GM23338 (cell line): ENCODE measurements around the gene CPLX1. TPM values are rescaled to one million over a fixed set of nuclear protein-coding genes. Genes with fewer than 3 reads are reported as not detected.

Experiments
- ATAC-seq: fragments of 200-7000 bp; cut with Tn5 transposase; 3 replicates; pipeline ENCODE4 v1.9.1; 2020
- DNase-seq: peaks from one replicate; pipeline ENCODE4 v3.0.0-alpha.2; 2015; ENCODE audit warnings: low spot score
- H2AFZ ChIP-seq: fragments of 200-600 bp; sonication (generic); 2 replicates; pipeline ENCODE4 v1.8.0; 2016; ENCODE audit warnings: antibody characterized with exemption, mild to moderate bottlenecking, moderate library complexity
- H3F3A ChIP-seq: fragments of 200-600 bp; sonication (generic); replicated peaks from 2 replicates; pipeline ENCODE4 v1.8.0; 2017; ENCODE audit warnings: antibody characterized with exemption, mixed run types, low read depth
- H3K27ac ChIP-seq: fragments of 200-600 bp; sonication (generic); 2 replicates; pipeline ENCODE4 v1.6.1; 2016; ENCODE audit warnings: low read depth
- H3K27me3 ChIP-seq: fragments of 200-600 bp; sonication (generic); 2 replicates; pipeline ENCODE4 v1.8.0; 2016; ENCODE audit warnings: mild to moderate bottlenecking, mixed run types, moderate library complexity; ENCODE audit not compliant: insufficient read depth
- H3K36me3 ChIP-seq: fragments of 200-600 bp; sonication (generic); 2 replicates; pipeline ENCODE4 v1.8.0; 2016; ENCODE audit warnings: mild to moderate bottlenecking; ENCODE audit not compliant: insufficient read depth
- H3K4me1 ChIP-seq: fragments of 200-600 bp; sonication (generic); 2 replicates; pipeline ENCODE4 v1.8.0; 2016; ENCODE audit warnings: mild to moderate bottlenecking, moderate library complexity; ENCODE audit not compliant: insufficient read depth
- H3K4me2 ChIP-seq: fragments of 200-600 bp; sonication (generic); 2 replicates; pipeline ENCODE4 v1.7.1; 2017; ENCODE audit warnings: mixed run types
- H3K4me3 ChIP-seq: fragments of 200-600 bp; sonication (generic); 2 replicates; pipeline ENCODE4 v1.6.1; 2016; ENCODE audit warnings: mixed run types
- H3K79me2 ChIP-seq: fragments of 200-600 bp; sonication (generic); replicated peaks from 2 replicates; pipeline ENCODE4 v1.8.0; 2017; ENCODE audit warnings: mild to moderate bottlenecking; ENCODE audit not compliant: insufficient read depth
- H3K9me2 ChIP-seq: fragments of 200-600 bp; sonication (generic); 2 replicates; pipeline ENCODE4 v1.8.0; 2017; ENCODE audit not compliant: insufficient read depth
- H4K20me1 ChIP-seq: fragments of 200-600 bp; sonication (generic); replicated peaks from 2 replicates; pipeline ENCODE4 v1.8.0; 2017; ENCODE audit warnings: mild to moderate bottlenecking; ENCODE audit not compliant: insufficient read depth
- H3K27ac Mint-ChIP-seq: 2 replicates; pipeline ENCODE4 v1.8.0; 2020; ENCODE audit warnings: inconsistent platforms, mild to moderate bottlenecking, moderate library complexity, mixed read lengths
- H3K27me3 Mint-ChIP-seq: 3 replicates; pipeline ENCODE4 v1.8.0; 2022; ENCODE audit warnings: low read depth, mild to moderate bottlenecking, moderate library complexity, mixed read lengths, inconsistent platforms; ENCODE audit not compliant: insufficient read depth, poor library complexity
- H3K36me3 Mint-ChIP-seq: 3 replicates; pipeline ENCODE4 v1.8.0; 2021; ENCODE audit warnings: low read depth, mild to moderate bottlenecking, inconsistent platforms, moderate library complexity, mixed read lengths
- H3K4me1 Mint-ChIP-seq: 3 replicates; pipeline ENCODE4 v1.8.0; 2020; ENCODE audit warnings: mild to moderate bottlenecking, inconsistent platforms, mixed read lengths
- H3K4me3 Mint-ChIP-seq: 3 replicates; pipeline ENCODE4 v1.8.0; 2021; ENCODE audit warnings: moderate library complexity, mild to moderate bottlenecking, inconsistent platforms, mixed read lengths
- H3K9me3 Mint-ChIP-seq: 3 replicates; pipeline ENCODE4 v1.8.0; 2020; ENCODE audit warnings: moderate library complexity, mild to moderate bottlenecking, inconsistent platforms, mixed read lengths
- CREB1 ChIP-seq: fragments of 250-450 bp; sonication (Bioruptor Pico); IDR thresholded peaks from 2 replicates; pipeline ENCODE4 v1.5.0; 2020; ENCODE audit warnings: low read depth, mild to moderate bottlenecking, moderate library complexity
- EZH2 ChIP-seq: fragments of 200-600 bp; sonication (generic); IDR thresholded peaks from one replicate; pipeline ENCODE4 v1.8.0; 2017; ENCODE audit warnings: antibody characterized with exemption, mild to moderate bottlenecking, low read depth; ENCODE audit not compliant: unreplicated experiment
- EZH2phosphoT487 ChIP-seq: fragments of 200-600 bp; sonication (generic); IDR thresholded peaks from one replicate; pipeline ENCODE4 v1.8.1; 2018; ENCODE audit warnings: antibody characterized with exemption; ENCODE audit not compliant: unreplicated experiment
- JUNB ChIP-seq: IDR thresholded peaks from one replicate; pipeline ENCODE4 v1.6.1; 2016; ENCODE audit warnings: antibody characterized with exemption; ENCODE audit not compliant: unreplicated experiment
- NANOG ChIP-seq: IDR thresholded peaks from 2 replicates; pipeline ENCODE4 v1.6.1; 2016; ENCODE audit warnings: antibody characterized with exemption, borderline replicate concordance
- POLR2AphosphoS5 ChIP-seq: IDR thresholded peaks from 2 replicates; pipeline ENCODE4 v1.6.1; 2016; ENCODE audit warnings: antibody characterized with exemption, low read depth
- REST ChIP-seq: IDR thresholded peaks from one replicate; pipeline ENCODE4 v1.6.1; 2018; ENCODE audit warnings: antibody characterized with exemption; ENCODE audit not compliant: unreplicated experiment
- STAT1 ChIP-seq: IDR thresholded peaks from one replicate; pipeline ENCODE4 v1.6.1; 2016; ENCODE audit warnings: antibody characterized with exemption; ENCODE audit not compliant: unreplicated experiment
- ZNF114 ChIP-seq: fragments of 250-450 bp; sonication (Bioruptor Pico); IDR thresholded peaks from 2 replicates; pipeline ENCODE4 v1.5.0; 2020; ENCODE audit warnings: mild to moderate bottlenecking, moderate library complexity
- ZNF331 ChIP-seq: fragments of 250-450 bp; sonication (Bioruptor Pico); IDR thresholded peaks from 2 replicates; pipeline ENCODE4 v1.5.0; 2020; ENCODE audit warnings: low read depth, mild to moderate bottlenecking, moderate library complexity
- ZNF462 ChIP-seq: fragments of 250-450 bp; sonication (Bioruptor Pico); IDR thresholded peaks from 2 replicates; pipeline ENCODE4 v1.5.0; 2020; ENCODE audit warnings: mild to moderate bottlenecking, moderate library complexity
- polyA plus RNA-seq: library from polyadenylated mRNA; unstranded; fragments of >200 nt; fragmentation: Nextera tagmentation; extraction: Ambion mirVana; gene quantifications from 2 replicates; pipeline ENCODE4 v1.2.1, GENCODE V29; 2016
- total RNA-seq: library from RNA; depleted of rRNA; stranded (reverse); fragments of >200 nt; shearing (Covaris generic); gene quantifications from 2 replicates; pipeline ENCODE4 v1.2.3, GENCODE V29; 2014
- TF ChIP-seq, protein P1 (sequence below): IDR thresholded peaks from 2 replicates; pipeline ENCODE4 v1.6.1; 2016; ENCODE audit warnings: antibody characterized with exemption
- TF ChIP-seq, protein P2 (sequence below), 2 experiments: fragments of 200-600 bp in 1 of 2; sonication (generic) in 1 of 2; conservative IDR thresholded peaks; 2 replicates each; pipeline versions ENCODE4 v1.5.1 to v1.6.1; 2016 to 2017; ENCODE audit warnings: antibody characterized with exemption in 2 of 2, low read depth in 2 of 2, mild to moderate bottlenecking in 2 of 2, moderate library complexity in 1 of 2

CPLX1 gene
- total and polyA plus RNA-seq, 2 experiments from 2014 or later, result 0.86 to 0.97 TPM

GRCh38 chr4:770022-770421 is 55.9 kb downstream of the CPLX1 start (continued):
- TF ChIP-seq ZNF114 (no peak), EZH2 (no peak), ZNF331 (CRISPR knock-in tag) (no peak), CREB1 (CRISPR knock-in tag) (no peak), NANOG (no peak)
- TF ChIP-seq, protein P1, sequence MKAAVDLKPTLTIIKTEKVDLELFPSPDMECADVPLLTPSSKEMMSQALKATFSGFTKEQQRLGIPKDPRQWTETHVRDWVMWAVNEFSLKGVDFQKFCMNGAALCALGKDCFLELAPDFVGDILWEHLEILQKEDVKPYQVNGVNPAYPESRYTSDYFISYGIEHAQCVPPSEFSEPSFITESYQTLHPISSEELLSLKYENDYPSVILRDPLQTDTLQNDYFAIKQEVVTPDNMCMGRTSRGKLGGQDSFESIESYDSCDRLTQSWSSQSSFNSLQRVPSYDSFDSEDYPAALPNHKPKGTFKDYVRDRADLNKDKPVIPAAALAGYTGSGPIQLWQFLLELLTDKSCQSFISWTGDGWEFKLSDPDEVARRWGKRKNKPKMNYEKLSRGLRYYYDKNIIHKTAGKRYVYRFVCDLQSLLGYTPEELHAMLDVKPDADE, result no peak
- TF ChIP-seq, protein P2, sequence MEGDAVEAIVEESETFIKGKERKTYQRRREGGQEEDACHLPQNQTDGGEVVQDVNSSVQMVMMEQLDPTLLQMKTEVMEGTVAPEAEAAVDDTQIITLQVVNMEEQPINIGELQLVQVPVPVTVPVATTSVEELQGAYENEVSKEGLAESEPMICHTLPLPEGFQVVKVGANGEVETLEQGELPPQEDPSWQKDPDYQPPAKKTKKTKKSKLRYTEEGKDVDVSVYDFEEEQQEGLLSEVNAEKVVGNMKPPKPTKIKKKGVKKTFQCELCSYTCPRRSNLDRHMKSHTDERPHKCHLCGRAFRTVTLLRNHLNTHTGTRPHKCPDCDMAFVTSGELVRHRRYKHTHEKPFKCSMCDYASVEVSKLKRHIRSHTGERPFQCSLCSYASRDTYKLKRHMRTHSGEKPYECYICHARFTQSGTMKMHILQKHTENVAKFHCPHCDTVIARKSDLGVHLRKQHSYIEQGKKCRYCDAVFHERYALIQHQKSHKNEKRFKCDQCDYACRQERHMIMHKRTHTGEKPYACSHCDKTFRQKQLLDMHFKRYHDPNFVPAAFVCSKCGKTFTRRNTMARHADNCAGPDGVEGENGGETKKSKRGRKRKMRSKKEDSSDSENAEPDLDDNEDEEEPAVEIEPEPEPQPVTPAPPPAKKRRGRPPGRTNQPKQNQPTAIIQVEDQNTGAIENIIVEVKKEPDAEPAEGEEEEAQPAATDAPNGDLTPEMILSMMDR (conservative IDR thresholded peaks at IDR 0.05; ENCODE audit: low read depth in 2 of 2), result no peak

DNA sequence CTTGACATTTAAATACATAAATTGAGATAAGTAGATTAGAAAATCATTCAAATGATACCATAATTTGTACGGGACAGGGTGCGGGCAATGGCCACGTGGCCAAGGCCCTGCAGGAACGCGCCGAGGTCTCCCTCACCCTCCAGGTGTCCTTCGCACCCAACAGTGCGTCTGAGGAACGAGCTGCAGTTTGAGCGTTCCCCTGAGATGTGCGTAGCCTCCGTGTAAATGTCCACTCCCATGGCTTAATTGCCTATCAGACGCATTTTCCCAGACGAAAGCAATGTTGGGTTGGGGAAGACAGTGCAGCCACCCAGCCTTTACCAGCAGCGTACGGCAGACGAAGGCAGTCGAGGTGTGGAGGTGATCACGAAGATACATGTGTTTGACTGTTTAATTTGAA is 56.4 kb downstream of the CPLX1 start:
- Histone ChIP-seq H3K4me1 (peaks cover 13% of the 10 kb centered on the region), H3K4me2 (no peak overlapping the region), H3F3A (peaks cover 40% of the 10 kb centered on the region), H3K27me3 (no peaks in the 10 kb centered on the region), H4K20me1 (peaks cover 59% of the 10 kb centered on the region), H3K79me2 (peaks cover 33% of the 10 kb centered on the region), H3K9me2 (no peaks in the 10 kb centered on the region), H3K27ac (0 out of 2 replicates have a peak overlapping the region, but pooled peaks have one; percentile 19), H3K36me3 (0 out of 2 replicates have a peak, but pooled peaks cover 3% of the 10 kb centered on the region), H3K4me3 (no peak overlapping the region), H2AFZ (no peak overlapping the region)
- DNase-seq, result no peak
- H3K4me1 Mint-ChIP-seq, result peaks cover 28% of the 10 kb centered on the region
- peaks cover 20% of the 10 kb centered on the region for H3K27me3 Mint-ChIP-seq
- peaks cover 8% of the 10 kb centered on the region for H3K9me3 Mint-ChIP-seq
- no peak overlapping the region for H3K4me3 Mint-ChIP-seq
- no peak overlapping the region for H3K27ac Mint-ChIP-seq
- ATAC-seq, result no peak
- peaks cover 67% of the 10 kb centered on the region for H3K36me3 Mint-ChIP-seq
- TF ChIP-seq EZH2 (no peak), NANOG (no peak), JUNB (no peak), ZNF462 (no peak), EZH2phosphoT487 (no peak), ZNF114 (no peak), REST (no peak), ZNF331 (CRISPR knock-in tag) (no peak), POLR2AphosphoS5 (no peak), STAT1 (no peak)
